ENCODE results near the gene IMPDH2.

IMPDH2 gene

GRCh38 chr3:48991851-48992545 lies 37.2 kb downstream of the IMPDH2 start:
- no peak overlapping the region for H3K4me3 ChIP-seq (ENCODE audit: low read depth, low read length)
- H3K27ac ChIP-seq: peak overlapping the region; percentile 83

GRCh38 chr3:48990636-48991469 lies 38.3 kb downstream of the IMPDH2 start:
- Histone ChIP-seq H2AFZ (peak overlapping the region; percentile 91), H3K4me1 (peaks cover 20% of the 10 kb centered on the region), H3K27me3 (ENCODE audit: control insufficient read depth, insufficient read depth, low read length) (no peaks in the 10 kb centered on the region), H3K9ac (peak overlapping the region; percentile 79), H3K36me3 (ENCODE audit: control insufficient read depth, insufficient read depth, low read length) (no peaks in the 10 kb centered on the region), H3K79me2 (peaks cover 23% of the 10 kb centered on the region), H3K27ac (peak overlapping the region; percentile 83), H3K9me3 (ENCODE audit: control insufficient read depth, low read length) (no peaks in the 10 kb centered on the region), H3K4me2 (ENCODE audit: low read length) (peak overlapping the region; percentile 79), H3K4me3 (ENCODE audit: low read depth, low read length) (peak overlapping the region; percentile 65)
- no peak for TF ChIP-seq CTCF (IDR thresholded peaks at IDR 0.05)

More at GRCh38 chr3:48991851-48992545, 37.2 kb downstream of the IMPDH2 start:
- Histone ChIP-seq H3K79me2 (peaks cover 24% of the 10 kb centered on the region), H3K9me3 (ENCODE audit: control insufficient read depth, low read length) (no peaks in the 10 kb centered on the region), H3K36me3 (ENCODE audit: control insufficient read depth, insufficient read depth, low read length) (no peaks in the 10 kb centered on the region), H3K4me2 (ENCODE audit: low read length) (no peak overlapping the region), H3K4me1 (peaks cover 20% of the 10 kb centered on the region), H2AFZ (no peak overlapping the region), H3K9ac (no peak overlapping the region), H3K27me3 (ENCODE audit: control insufficient read depth, insufficient read depth, low read length) (no peaks in the 10 kb centered on the region)
- TF ChIP-seq CTCF (IDR thresholded peaks at IDR 0.05): no peak

DNA sequence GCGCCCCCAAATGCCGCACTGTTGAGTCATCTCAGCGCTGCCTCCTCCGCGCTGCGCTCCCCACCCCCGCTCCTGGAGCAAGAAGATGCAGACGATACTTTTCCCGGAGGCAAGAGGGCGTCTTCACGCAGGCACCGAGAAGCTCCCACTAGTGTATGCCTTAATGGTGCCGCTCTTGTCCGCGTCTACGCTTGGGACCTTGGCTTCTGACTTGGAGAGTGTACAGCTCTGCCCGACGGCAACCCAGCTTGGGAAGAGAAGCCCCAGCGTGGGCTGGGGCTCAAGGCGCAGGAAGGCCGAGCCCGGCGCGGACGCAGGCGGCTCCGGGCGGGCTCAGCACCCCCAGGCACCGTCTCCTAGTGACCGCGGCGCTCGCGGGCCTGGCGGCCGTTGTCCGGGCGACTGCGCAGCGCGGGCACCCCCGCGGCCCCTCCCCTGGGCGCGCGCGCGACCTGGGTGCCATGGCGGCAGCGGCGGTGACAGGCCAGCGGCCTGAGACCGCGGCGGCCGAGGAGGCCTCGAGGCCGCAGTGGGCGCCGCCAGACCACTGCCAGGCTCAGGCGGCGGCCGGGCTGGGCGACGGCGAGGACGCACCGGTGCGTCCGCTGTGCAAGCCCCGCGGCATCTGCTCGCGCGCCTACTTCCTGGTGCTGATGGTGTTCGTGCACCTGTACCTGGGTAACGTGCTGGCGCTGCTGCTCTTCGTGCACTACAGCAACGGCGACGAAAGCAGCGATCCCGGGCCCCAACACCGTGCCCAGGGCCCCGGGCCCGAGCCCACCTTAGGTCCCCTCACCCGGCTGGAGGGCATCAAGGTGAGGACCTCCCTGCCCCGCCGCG lies 39.2 kb downstream of the IMPDH2 start, which contains the start of gene P4HTM:
Gene P4HTM, plus strand, starts transcription at position 446 of the 840 bp plus-strand sequence. Its CDS starts 16 bp downstream, at position 462.
- Histone ChIP-seq H3K36me3 (ENCODE audit: control insufficient read depth, insufficient read depth, low read length) (no peaks in the 10 kb centered on the region), H3K27ac (peak within 1 kb of the TSS; percentile 84), H3K4me1 (peaks cover 20% of the 10 kb centered on the region), H2AFZ (peak within 1 kb of the TSS; percentile 92), H3K79me2 (peaks cover 21% of the 10 kb centered on the region), H3K4me2 (ENCODE audit: low read length) (peak within 1 kb of the TSS; percentile 79), H3K9ac (peak within 1 kb of the TSS; percentile 79), H3K9me3 (ENCODE audit: control insufficient read depth, low read length) (no peaks in the 10 kb centered on the region), H3K4me3 (ENCODE audit: low read depth, low read length) (peak within 1 kb of the TSS; percentile 65), H3K27me3 (ENCODE audit: control insufficient read depth, insufficient read depth, low read length) (no peaks in the 10 kb centered on the region)
- peak; percentile 55 for TF ChIP-seq CTCF (IDR thresholded peaks at IDR 0.05)

DNA sequence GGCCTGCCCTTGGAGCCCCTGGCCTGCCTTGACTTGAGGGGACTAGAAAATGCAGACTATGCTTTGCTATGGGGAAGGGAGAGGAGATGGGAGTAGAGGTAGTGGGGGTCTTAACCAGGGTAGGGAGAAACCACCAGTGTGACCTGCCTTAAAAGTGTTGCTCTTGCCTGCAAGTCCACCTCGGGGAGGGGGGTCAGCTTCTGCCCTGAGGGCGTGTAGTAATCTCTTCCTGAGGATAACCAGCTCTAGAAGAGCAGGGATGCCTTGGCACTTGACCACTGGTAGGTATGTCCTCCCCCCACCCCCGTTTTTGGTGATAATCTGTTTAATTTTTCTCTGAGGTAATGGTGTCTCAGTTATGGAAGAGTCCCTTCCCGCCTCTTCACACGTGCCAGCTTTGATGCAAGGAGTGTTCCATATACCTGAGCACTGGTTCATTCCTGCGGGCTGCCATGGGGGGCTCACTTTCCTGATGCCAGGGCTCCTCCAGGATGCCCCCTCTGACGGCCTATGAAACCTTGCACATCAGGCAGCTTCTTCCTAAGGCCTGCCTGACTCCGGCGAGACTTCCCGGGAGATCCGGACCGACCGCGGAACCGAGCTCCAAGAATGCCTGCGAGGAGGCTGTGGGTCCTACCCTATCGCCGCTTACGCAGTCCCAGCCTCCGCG lies 39.9 kb downstream of the IMPDH2 start:
- no peaks in the 10 kb centered on the region for H3K36me3 ChIP-seq (ENCODE audit: control insufficient read depth, insufficient read depth, low read length)
- H3K4me1 ChIP-seq: peaks cover 20% of the 10 kb centered on the region
- H3K79me2 ChIP-seq: peaks cover 21% of the 10 kb centered on the region
- no peaks in the 10 kb centered on the region for H3K9me3 ChIP-seq (ENCODE audit: control insufficient read depth, low read length)
- H3K4me2 ChIP-seq (ENCODE audit: low read length): peak overlapping the region; percentile 73
- peak overlapping the region; percentile 42 for H3K9ac ChIP-seq
- no peaks in the 10 kb centered on the region for H3K27me3 ChIP-seq (ENCODE audit: control insufficient read depth, insufficient read depth, low read length)
- no peak for TF ChIP-seq CTCF (IDR thresholded peaks at IDR 0.05)
- peak overlapping the region; percentile 65 for H3K4me3 ChIP-seq (ENCODE audit: low read depth, low read length)
- peak overlapping the region; percentile 92 for H2AFZ ChIP-seq
- H3K27ac ChIP-seq: peak overlapping the region; percentile 84

Measured in parathyroid adenoma (tissue), 2 donors.